ENCODE results near the gene HUS1. TPM values are rescaled to one million over a fixed set of nuclear protein-coding genes. Genes with fewer than 3 reads are reported as not detected.

The HUS1 gene
- total and polyA plus RNA-seq, 2 of the 13 experiments (the other 11 are each of a cell fraction or from before 2014, with no cell fraction given), result 14.8 to 16.9 TPM

DNA sequence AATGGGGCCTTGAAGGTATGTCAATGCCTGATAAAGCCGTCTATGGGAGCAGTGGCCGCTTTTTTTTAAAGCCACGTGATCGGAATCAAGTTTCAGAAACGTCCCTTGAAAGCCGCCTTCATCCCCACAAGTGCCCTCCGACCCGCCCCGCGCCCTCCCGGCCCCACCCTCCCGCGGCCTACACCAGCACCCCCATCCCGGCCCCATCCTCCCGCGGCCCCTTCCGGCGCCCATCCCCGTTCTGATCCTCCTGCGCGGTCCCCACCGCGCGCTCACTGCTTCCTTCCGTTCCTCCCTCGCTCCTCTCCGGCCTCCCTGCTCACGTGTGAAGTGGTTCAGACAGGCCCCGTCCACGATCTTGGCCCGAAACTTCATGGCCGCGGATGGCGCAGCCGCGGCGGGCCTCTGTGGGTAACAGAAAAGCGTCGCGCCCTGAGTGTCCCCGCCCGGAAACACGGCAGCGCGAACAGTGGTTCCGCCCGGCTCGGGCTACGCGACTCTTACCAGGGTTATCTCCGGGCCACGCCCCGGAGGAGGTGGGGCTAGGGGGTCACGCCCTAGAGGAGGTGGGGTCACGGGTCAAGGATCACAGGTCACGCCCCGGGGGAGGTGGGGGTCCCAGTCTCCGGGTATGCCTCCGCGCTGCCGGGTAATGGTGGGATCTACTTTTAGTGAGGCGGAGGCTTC lies at the start of gene HUS1 (continued):
- TF ChIP-seq PRDM15 (CRISPR knock-in tag; IDR thresholded peaks at IDR 0.05) (no peak; the same call in 1 of the 2 replicates), RELA (CRISPR knock-in tag; IDR thresholded peaks at IDR 0.05) (peak; percentile 61; the same call in 1 of the 2 replicates), ZNF232 (CRISPR knock-in tag; IDR thresholded peaks at IDR 0.05; ENCODE audit: borderline replicate concordance) (peak; percentile 76; the same call in 1 of the 2 replicates), ZNF678 (CRISPR knock-in tag; IDR thresholded peaks at IDR 0.05) (peak; percentile 83; the same call in 1 of the 2 replicates), HMG20B (CRISPR knock-in tag; conservative IDR thresholded peaks at IDR 0.05) (peak; percentile 60; the same call in 1 of the 2 replicates), BRCA1 (CRISPR knock-in tag; IDR thresholded peaks at IDR 0.05) (0 out of 2 replicates have a peak, but pooled peaks have one; percentile 60), ZBTB43 (CRISPR knock-in tag; conservative IDR thresholded peaks at IDR 0.05) (peak; percentile 36; the same call in 1 of the 2 replicates), ADNP (CRISPR knock-in tag; IDR thresholded peaks at IDR 0.05) (no peak), ASH2L (IDR thresholded peaks at IDR 0.05; ENCODE audit: insufficient read length, low read depth, low read length) (peak; percentile 96), IRF2 (CRISPR knock-in tag; IDR thresholded peaks at IDR 0.05) (peak; percentile 68; the same call in 1 of the 2 replicates), ZSCAN29 (CRISPR knock-in tag; conservative IDR thresholded peaks at IDR 0.05) (peak; percentile 79; the same call in 1 of the 2 replicates), ZNF207 (IDR thresholded peaks at IDR 0.05; ENCODE audit: borderline replicate concordance) (no peak), MEIS1 (CRISPR knock-in tag; IDR thresholded peaks at IDR 0.05; ENCODE audit: borderline replicate concordance) (peak; percentile 63; the same call in 1 of the 2 replicates), MYC (CRISPR knock-in tag; IDR thresholded peaks at IDR 0.05; ENCODE audit: borderline replicate concordance) (peak; percentile 90), ZNF513 (CRISPR knock-in tag; conservative IDR thresholded peaks at IDR 0.05) (no peak), ZNF530 (CRISPR knock-in tag; IDR thresholded peaks at IDR 0.05; ENCODE audit: low read depth) (no peak)
- TF ChIP-seq, protein P1, sequence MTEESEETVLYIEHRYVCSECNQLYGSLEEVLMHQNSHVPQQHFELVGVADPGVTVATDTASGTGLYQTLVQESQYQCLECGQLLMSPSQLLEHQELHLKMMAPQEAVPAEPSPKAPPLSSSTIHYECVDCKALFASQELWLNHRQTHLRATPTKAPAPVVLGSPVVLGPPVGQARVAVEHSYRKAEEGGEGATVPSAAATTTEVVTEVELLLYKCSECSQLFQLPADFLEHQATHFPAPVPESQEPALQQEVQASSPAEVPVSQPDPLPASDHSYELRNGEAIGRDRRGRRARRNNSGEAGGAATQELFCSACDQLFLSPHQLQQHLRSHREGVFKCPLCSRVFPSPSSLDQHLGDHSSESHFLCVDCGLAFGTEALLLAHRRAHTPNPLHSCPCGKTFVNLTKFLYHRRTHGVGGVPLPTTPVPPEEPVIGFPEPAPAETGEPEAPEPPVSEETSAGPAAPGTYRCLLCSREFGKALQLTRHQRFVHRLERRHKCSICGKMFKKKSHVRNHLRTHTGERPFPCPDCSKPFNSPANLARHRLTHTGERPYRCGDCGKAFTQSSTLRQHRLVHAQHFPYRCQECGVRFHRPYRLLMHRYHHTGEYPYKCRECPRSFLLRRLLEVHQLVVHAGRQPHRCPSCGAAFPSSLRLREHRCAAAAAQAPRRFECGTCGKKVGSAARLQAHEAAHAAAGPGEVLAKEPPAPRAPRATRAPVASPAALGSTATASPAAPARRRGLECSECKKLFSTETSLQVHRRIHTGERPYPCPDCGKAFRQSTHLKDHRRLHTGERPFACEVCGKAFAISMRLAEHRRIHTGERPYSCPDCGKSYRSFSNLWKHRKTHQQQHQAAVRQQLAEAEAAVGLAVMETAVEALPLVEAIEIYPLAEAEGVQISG (CRISPR knock-in tag; IDR thresholded peaks at IDR 0.05), result peak; percentile 90
- TF ChIP-seq, protein P2, sequence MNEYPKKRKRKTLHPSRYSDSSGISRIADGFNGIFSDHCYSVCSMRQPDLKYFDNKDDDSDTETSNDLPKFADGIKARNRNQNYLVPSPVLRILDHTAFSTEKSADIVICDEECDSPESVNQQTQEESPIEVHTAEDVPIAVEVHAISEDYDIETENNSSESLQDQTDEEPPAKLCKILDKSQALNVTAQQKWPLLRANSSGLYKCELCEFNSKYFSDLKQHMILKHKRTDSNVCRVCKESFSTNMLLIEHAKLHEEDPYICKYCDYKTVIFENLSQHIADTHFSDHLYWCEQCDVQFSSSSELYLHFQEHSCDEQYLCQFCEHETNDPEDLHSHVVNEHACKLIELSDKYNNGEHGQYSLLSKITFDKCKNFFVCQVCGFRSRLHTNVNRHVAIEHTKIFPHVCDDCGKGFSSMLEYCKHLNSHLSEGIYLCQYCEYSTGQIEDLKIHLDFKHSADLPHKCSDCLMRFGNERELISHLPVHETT (CRISPR knock-in tag; conservative IDR thresholded peaks at IDR 0.05), result peak; percentile 77
